Left colon (tissue), 2 donors: ENCODE data around the gene R3HDM2. TPM values are rescaled to one million over a fixed set of nuclear protein-coding genes. Genes with fewer than 3 reads are reported as not detected.

Experiments used
- ATAC-seq: fragments of 200-7000 bp; cut with Tn5 transposase; one replicate; pipeline ENCODE4 v1.9.1; 2020; ENCODE audit warnings: mild to moderate bottlenecking, moderate library complexity
- DNase-seq, 2 donors: peaks; one replicate each; pipeline ENCODE4 v3.0.0-alpha.2; 2020
- intact Hi-C, 2 donors: fragments of 100-400 bp; cut with DNase I in 1 of 2; cut with micrococcal nuclease in 1 of 2; formaldehyde crosslinking; loops; one replicate each; pipeline versions ENCODE4 v1.11.2 to v1.14.0; 2022; cut with DNase I, micrococcal nuclease
- total RNA-seq, 2 donors: library from RNA; stranded (reverse); fragmentation: NEBNext Ultra II Directional; extraction: Animal tissue kit (Norgen Biotek cat#: 25700); gene quantifications; one replicate each; pipeline ENCODE4 v1.2.1, GENCODE V29; 2021
- donor health status: DM: no; HTN: no; CAD: no.
- donor health status: DM: yes; HTN: yes; CAD: no.

R3HDM2 gene
- total RNA-seq, 2 donors from 2014 or later = 62.5 to 62.8 TPM

- ATAC-seq (no peak), DNase-seq (no peak)
Measured at GRCh38 chr12:57230381-57231155, 200.3 kb downstream of the R3HDM2 start.

DNA sequence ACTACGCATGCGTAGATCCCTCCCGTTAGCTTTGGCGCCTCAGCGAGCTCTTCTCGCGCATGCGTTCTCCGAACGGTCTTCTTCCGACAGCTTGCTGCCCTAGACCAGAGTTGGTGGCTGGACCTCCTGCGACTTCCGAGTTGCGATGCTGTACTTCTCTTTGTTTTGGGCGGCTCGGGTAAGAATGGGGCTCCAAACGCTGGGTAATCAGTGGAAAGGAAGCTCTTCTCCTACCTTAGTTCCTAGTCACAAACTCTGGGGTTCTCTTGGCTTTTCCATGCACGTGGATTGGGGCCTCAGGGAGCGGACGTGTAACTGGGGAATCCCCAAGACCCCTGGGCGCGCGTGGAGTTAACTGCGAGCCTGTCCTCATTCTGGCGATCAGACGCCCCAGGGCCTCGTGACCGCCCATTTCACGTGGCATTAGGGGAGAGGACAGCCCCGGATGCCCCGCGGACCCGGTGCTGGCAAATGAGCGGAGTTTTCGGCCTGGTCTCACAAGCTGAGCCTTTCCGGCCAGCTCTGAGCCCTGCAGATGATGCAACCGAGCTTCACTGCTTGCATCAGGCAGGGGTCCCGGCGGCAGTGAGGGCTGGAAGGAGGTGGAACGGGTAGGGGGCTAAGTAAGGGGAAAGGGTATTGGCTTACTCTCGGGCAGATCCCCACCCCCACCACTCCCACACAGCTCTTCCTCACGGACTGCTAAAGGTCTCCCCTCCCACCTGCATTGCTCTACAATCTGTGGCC is 201.0 kb downstream of the R3HDM2 start, which contains the start of gene SHMT2:
SHMT2 (plus strand) TSS at position 78 of the 747 bp plus-strand sequence; CDS start at position 146, 68 bp downstream.
- intact Hi-C loops = no loop called here
- peak; percentile 96 for DNase-seq
- ATAC-seq = peak; percentile 80

More at GRCh38 chr12:57230381-57231155, 200.3 kb downstream of the R3HDM2 start:
- intact Hi-C loops = no loop called here

- no peak for ATAC-seq
Measured at GRCh38 chr12:57229046-57229633, 201.7 kb downstream of the R3HDM2 start.

DNA sequence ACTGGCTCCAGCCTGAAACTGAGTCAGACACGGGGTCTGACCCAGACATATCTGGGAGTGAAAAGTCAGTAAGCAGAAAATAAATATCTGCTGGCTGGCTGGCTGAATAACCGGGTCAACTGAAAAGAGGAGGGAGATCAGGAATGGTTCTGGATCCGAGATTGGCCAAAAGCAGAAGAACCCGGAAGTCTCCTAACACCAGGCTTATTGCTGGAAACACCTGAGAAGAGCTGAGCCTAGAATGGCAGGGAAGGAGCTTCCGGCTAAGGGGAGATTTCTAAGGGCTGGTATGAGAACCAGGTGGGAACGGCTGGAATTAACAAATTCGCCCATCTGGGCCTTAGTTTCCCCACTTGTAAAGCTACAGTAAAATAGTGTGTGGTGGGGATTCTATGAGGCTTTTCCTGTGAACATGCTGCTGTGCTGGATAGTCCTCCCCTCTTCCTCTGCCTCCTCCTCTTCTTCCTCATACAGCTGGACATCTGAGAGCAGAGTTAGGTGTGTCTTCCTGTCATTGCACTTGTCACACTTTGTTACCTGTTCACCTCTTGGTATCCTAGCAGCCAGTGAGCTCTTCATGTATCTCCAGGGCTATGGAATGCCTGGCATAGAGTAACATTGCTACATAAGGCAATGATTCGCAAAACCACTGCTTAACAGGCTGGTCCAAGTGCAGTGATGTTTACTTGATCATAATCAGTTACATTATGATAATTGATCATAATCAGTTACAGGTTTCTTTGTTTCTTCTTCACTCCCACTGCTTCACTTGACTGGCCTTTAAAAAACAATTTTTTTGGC is 203.3 kb downstream of the R3HDM2 start:
- ATAC-seq (peak; percentile 41), DNase-seq (no peak)
- intact Hi-C loops = no loop called here

More at GRCh38 chr12:57229046-57229633, 201.7 kb downstream of the R3HDM2 start:
- intact Hi-C loops = no loop called here
- no peak for DNase-seq

- ATAC-seq (no peak), DNase-seq (no peak)
- intact Hi-C loops = no loop called here
Measured at GRCh38 chr12:57226588-57227314, 204.1 kb downstream of the R3HDM2 start.

- no peak for ATAC-seq
- DNase-seq = no peak
- intact Hi-C loops = no loop called here
Measured at GRCh38 chr12:57225680-57226210, 205.1 kb downstream of the R3HDM2 start.

- intact Hi-C loops = no loop called here
- peak; percentile 68 for ATAC-seq
- DNase-seq = peak in 1 of 2 donors; percentile 70
Measured at GRCh38 chr12:57224973-57225679, 205.7 kb downstream of the R3HDM2 start.

GRCh38 chr12:57224278-57224972 is 206.4 kb downstream of the R3HDM2 start:
- DNase-seq (no peak), ATAC-seq (peak; percentile 1)
- intact Hi-C loops = no loop called here

- ATAC-seq (no peak), DNase-seq (no peak)
- intact Hi-C loops = no loop called here
Measured at GRCh38 chr12:57223191-57224165, 207.4 kb downstream of the R3HDM2 start.

- intact Hi-C loops = no loop called here
- ATAC-seq = no peak
- no peak for DNase-seq
Measured at GRCh38 chr12:57222286-57223190, 208.3 kb downstream of the R3HDM2 start.

DNA sequence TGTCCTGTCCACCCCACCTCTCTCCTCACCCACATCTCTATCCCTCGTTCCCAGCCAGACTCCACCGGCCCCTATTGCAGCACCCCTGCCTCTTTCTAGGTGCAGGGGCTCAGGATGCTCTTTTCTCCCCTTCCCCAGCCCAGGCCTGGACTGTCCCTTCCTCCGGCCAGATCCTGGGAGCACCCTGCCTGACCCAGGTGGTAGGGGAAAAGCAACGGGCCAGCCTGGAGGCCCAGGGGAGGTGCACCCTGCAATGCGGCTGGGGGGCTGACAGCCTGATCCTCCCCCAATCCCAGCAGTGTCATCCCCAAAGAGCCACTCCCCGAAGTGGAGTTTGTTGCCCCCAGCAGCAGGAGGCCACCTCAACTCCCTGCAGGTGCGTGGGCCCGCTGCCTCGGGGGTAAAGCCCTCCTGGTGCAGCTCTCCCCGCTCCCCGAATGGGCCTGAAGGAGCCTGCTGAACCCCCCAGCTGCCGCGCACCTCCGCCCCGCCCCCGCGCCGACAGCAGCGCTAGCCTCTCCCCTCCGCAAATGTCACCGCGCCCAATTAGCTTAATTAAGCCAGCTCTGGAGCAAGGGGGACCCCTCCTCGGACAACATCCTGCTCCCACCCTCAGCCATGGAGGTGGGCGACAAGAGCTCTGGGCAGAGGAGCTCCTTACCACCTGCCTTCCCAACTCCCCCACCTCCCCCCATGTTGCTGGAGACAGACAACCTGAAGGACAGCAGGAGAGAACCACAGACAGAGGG is 209.5 kb downstream of the R3HDM2 start:
- ATAC-seq = no peak
- DNase-seq = no peak
- intact Hi-C loops = no loop called here

- ATAC-seq (no peak), DNase-seq (no peak)
- intact Hi-C loops = no loop called here
Measured at GRCh38 chr12:57220770-57221168, 210.1 kb downstream of the R3HDM2 start.

- intact Hi-C loops = no loop called here
Measured at GRCh38 chr12:57219993-57220754, 210.7 kb downstream of the R3HDM2 start.

More at GRCh38 chr12:57219993-57220754, 210.7 kb downstream of the R3HDM2 start:
- ATAC-seq (no peak), DNase-seq (no peak)
